ENCODE measurements around the gene MAFG. TPM values are rescaled to one million over a fixed set of nuclear protein-coding genes. Genes with fewer than 3 reads are reported as not detected.

Gene MAFG
- total and polyA plus RNA-seq, 2 of the 13 experiments (the other 11 are each of a cell fraction or from before 2014, with no cell fraction given) = 14.5 to 20.0 TPM

DNA sequence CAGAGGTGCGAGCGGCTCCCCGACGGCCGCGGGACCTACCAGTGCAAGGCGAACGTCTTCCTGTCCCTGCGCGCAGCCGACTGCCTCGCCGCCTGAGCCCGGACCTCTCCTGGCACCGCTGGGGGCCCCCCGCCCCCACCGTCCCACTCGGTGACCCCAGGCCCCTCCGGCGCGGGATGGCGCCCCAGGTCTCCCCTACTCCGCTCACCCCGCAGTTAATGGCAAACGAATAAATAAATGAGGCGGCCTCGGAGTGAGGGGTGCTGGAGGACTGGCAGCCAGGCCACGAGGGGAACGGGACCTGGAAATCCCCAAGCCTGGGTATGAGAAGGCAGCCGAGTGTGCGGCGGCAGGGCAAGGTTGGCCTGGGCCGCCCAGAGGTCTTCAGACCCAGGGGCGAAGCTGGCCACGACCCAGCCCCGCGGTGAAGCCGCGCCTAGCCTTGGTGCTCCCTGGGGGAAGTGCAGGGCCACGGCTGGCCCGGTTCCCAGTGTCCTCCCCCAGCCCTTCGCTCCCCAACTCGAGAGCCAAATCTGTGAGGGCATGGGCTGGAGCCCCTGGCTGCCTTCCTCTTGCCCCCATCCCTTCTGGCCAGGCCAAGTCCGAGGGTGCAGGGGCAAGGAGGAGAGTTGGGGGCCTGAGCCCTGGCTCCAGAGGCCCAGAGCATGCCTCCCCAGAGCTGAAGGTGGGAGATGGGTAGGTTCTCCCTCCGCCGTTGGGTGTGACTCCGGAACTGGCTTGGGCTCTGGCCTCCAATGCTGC lies 24.7 kb downstream of the MAFG start (continued):
- TF ChIP-seq, protein P1, sequence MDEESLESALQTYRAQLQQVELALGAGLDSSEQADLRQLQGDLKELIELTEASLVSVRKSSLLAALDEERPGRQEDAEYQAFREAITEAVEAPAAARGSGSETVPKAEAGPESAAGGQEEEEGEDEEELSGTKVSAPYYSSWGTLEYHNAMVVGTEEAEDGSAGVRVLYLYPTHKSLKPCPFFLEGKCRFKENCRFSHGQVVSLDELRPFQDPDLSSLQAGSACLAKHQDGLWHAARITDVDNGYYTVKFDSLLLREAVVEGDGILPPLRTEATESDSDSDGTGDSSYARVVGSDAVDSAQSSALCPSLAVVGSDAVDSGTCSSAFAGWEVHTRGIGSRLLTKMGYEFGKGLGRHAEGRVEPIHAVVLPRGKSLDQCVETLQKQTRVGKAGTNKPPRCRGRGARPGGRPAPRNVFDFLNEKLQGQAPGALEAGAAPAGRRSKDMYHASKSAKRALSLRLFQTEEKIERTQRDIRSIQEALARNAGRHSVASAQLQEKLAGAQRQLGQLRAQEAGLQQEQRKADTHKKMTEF (CRISPR knock-in tag; IDR thresholded peaks at IDR 0.05) = 0 out of 2 replicates have a peak, but pooled peaks have one; percentile 12
- TF ChIP-seq, protein P2, sequence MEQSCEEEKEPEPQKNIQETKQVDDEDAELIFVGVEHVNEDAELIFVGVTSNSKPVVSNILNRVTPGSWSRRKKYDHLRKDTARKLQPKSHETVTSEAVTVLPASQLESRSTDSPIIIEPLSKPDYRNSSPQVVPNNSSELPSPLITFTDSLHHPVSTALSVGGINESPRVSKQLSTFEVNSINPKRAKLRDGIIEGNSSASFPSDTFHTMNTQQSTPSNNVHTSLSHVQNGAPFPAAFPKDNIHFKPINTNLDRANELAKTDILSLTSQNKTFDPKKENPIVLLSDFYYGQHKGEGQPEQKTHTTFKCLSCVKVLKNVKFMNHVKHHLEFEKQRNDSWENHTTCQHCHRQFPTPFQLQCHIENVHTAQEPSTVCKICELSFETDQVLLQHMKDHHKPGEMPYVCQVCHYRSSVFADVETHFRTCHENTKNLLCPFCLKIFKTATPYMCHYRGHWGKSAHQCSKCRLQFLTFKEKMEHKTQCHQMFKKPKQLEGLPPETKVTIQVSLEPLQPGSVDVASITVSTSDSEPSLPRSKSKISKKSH (CRISPR knock-in tag; IDR thresholded peaks at IDR 0.05; ENCODE audit: borderline replicate concordance) = 0 out of 2 replicates have a peak, but pooled peaks have one; percentile 50
- TF ChIP-seq KDM2A (CRISPR knock-in tag; IDR thresholded peaks at IDR 0.05; ENCODE audit: borderline replicate concordance, low read depth) = peak; percentile 97
- TF ChIP-seq KDM6A (CRISPR knock-in tag; IDR thresholded peaks at IDR 0.05; ENCODE audit: low read depth) = no peak
- 0 out of 2 replicates have a peak, but pooled peaks have one; percentile 56 for TF ChIP-seq ZMAT3 (CRISPR knock-in tag; conservative IDR thresholded peaks at IDR 0.05)
- TF ChIP-seq, protein P3, sequence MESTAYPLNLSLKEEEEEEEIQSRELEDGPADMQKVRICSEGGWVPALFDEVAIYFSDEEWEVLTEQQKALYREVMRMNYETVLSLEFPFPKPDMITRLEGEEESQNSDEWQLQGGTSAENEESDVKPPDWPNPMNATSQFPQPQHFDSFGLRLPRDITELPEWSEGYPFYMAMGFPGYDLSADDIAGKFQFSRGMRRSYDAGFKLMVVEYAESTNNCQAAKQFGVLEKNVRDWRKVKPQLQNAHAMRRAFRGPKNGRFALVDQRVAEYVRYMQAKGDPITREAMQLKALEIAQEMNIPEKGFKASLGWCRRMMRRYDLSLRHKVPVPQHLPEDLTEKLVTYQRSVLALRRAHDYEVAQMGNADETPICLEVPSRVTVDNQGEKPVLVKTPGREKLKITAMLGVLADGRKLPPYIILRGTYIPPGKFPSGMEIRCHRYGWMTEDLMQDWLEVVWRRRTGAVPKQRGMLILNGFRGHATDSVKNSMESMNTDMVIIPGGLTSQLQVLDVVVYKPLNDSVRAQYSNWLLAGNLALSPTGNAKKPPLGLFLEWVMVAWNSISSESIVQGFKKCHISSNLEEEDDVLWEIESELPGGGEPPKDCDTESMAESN (CRISPR knock-in tag; conservative IDR thresholded peaks at IDR 0.05) = peak; percentile 38; the same call in 1 of the 2 replicates
- TF ChIP-seq, protein P4, sequence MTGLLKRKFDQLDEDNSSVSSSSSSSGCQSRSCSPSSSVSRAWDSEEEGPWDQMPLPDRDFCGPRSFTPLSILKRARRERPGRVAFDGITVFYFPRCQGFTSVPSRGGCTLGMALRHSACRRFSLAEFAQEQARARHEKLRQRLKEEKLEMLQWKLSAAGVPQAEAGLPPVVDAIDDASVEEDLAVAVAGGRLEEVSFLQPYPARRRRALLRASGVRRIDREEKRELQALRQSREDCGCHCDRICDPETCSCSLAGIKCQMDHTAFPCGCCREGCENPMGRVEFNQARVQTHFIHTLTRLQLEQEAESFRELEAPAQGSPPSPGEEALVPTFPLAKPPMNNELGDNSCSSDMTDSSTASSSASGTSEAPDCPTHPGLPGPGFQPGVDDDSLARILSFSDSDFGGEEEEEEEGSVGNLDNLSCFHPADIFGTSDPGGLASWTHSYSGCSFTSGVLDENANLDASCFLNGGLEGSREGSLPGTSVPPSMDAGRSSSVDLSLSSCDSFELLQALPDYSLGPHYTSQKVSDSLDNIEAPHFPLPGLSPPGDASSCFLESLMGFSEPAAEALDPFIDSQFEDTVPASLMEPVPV (CRISPR knock-in tag; IDR thresholded peaks at IDR 0.05) = peak; percentile 74; the same call in 1 of the 2 replicates
- no peak for TF ChIP-seq JUNB (CRISPR knock-in tag; IDR thresholded peaks at IDR 0.05; ENCODE audit: borderline replicate concordance)
- no peak for TF ChIP-seq YEATS2 (CRISPR knock-in tag; IDR thresholded peaks at IDR 0.05; ENCODE audit: borderline replicate concordance)
- TF ChIP-seq, protein P5, sequence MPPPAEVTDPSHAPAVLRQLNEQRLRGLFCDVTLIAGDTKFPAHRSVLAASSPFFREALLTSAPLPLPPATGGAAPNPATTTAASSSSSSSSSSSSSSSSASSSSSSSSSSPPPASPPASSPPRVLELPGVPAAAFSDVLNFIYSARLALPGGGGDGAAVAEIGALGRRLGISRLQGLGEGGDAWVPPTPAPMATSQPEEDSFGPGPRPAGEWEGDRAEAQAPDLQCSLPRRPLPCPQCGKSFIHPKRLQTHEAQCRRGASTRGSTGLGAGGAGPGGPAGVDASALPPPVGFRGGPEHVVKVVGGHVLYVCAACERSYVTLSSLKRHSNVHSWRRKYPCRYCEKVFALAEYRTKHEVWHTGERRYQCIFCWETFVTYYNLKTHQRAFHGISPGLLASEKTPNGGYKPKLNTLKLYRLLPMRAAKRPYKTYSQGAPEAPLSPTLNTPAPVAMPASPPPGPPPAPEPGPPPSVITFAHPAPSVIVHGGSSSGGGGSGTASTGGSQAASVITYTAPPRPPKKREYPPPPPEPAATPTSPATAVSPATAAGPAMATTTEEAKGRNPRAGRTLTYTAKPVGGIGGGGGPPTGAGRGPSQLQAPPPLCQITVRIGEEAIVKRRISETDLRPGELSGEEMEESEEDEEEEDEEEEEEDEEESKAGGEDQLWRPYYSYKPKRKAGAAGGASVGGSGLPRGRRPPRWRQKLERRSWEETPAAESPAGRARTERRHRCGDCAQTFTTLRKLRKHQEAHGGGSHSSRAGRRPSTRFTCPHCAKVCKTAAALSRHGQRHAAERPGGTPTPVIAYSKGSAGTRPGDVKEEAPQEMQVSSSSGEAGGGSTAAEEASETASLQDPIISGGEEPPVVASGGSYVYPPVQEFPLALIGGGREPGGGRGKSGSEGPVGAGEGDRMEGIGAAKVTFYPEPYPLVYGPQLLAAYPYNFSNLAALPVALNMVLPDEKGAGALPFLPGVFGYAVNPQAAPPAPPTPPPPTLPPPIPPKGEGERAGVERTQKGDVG (CRISPR knock-in tag; IDR thresholded peaks at IDR 0.05; ENCODE audit: borderline replicate concordance) = peak; percentile 40; the same call in 1 of the 2 replicates
- TF ChIP-seq, protein P6, sequence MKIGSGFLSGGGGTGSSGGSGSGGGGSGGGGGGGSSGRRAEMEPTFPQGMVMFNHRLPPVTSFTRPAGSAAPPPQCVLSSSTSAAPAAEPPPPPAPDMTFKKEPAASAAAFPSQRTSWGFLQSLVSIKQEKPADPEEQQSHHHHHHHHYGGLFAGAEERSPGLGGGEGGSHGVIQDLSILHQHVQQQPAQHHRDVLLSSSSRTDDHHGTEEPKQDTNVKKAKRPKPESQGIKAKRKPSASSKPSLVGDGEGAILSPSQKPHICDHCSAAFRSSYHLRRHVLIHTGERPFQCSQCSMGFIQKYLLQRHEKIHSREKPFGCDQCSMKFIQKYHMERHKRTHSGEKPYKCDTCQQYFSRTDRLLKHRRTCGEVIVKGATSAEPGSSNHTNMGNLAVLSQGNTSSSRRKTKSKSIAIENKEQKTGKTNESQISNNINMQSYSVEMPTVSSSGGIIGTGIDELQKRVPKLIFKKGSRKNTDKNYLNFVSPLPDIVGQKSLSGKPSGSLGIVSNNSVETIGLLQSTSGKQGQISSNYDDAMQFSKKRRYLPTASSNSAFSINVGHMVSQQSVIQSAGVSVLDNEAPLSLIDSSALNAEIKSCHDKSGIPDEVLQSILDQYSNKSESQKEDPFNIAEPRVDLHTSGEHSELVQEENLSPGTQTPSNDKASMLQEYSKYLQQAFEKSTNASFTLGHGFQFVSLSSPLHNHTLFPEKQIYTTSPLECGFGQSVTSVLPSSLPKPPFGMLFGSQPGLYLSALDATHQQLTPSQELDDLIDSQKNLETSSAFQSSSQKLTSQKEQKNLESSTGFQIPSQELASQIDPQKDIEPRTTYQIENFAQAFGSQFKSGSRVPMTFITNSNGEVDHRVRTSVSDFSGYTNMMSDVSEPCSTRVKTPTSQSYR (CRISPR knock-in tag; IDR thresholded peaks at IDR 0.05; ENCODE audit: borderline replicate concordance) = 0 out of 2 replicates have a peak, but pooled peaks have one; percentile 10
- TF ChIP-seq GATA4 (IDR thresholded peaks at IDR 0.05; ENCODE audit: borderline replicate concordance, low read depth) = 0 out of 2 replicates have a peak, but pooled peaks have one; percentile 19
- TF ChIP-seq NFATC3 (CRISPR knock-in tag; IDR thresholded peaks at IDR 0.05) = 0 out of 2 replicates have a peak, but pooled peaks have one; percentile 43

Data from HepG2 (cell line).